ENCODE results near the gene NIFK.
"Not testable (repeated sequence)": the region's sequence is repeated elsewhere in the genome, so short reads cannot be mapped to it uniquely, and the experiment has no call there.

Gene NIFK

GRCh38 chr2:121731366-121731765, 5.3 kb downstream of the NIFK start:
- DNase-seq = no peak

DNA sequence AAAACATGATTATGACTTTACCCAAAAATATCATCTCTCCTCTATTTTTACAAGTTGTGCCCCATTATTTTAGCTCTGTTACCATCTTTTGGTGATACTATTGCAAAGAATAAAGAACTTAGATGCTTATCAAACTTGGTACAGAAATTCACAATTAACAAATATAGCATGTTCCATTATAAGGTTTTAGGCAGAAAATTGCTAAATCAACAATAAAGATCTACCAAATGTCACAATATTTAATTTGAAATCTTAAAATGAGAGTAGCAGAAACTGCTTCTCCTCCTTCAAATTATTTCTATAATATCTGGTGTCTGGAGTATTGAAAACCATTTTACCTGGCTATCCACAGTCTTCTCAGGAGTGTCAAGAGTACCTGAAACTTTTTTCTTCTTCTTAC, 8.7 kb downstream of the NIFK start:
- no peak for DNase-seq

- DNase-seq = no peak
Observed at GRCh38 chr2:121727332-121727731, 9.3 kb downstream of the NIFK start.

DNA sequence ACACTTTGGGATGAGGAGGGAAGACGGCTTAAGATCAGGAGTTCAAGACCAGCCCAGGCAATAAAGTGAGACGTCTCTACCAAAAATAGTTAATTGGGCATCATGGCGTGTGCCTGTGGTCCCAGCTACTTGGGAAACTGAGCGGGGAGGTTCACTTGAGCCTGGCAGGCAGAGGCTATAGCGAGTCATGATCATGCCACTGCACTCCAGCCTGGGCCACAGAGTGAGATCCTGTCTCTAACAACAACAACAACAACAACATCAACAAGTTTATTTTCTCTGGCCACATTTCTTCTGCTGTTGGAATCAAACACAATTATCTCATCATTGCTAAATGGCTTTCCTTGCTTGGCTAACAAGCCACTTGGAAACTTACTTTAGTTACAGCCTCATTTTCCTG, 13.4 kb downstream of the NIFK start:
- DNase-seq = no peak

DNA sequence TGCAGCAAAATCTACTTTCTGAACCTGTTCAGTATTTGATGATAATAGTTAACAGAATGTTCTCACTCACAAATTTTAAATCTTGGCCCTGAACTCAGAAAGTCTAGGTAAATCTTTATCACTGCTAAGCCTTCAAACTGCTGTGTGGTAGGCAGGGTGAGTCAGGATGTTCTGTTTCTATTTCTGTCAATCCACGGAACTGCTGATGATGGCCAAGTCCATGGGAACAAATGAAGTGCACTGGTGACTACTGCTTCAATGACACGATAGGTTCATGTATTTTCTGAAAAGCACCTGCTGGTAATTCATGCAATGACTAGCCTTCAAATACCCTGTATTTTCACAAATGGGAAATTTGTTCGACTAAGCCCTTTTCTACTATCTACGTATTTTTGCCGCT, 14.2 kb downstream of the NIFK start:
- DNase-seq = no peak

DNA sequence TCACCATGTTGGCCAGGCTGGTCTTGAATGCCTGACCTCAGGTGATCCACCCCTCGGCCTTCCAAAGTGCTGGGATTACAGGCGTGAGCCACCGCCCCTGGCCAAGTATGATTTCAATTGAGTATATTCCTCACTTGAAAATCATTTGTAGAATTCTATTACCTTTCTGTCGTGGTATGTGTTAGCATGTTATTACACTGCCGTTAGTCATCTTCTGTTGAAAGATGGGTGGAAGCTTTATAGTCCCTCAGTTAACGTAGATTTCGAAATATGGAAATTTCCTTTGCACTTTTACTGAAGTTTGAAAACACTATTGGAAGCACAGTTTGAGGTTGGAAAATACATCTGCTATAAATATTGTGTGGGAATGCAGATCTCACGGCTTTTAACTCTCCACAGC, 14.7 kb downstream of the NIFK start:
- no peak for DNase-seq

GRCh38 chr2:121717529-121717928, 19.1 kb downstream of the NIFK start:
- DNase-seq = no peak

- no peak for DNase-seq
Observed at GRCh38 chr2:121716126-121716525, 20.5 kb downstream of the NIFK start.

DNA sequence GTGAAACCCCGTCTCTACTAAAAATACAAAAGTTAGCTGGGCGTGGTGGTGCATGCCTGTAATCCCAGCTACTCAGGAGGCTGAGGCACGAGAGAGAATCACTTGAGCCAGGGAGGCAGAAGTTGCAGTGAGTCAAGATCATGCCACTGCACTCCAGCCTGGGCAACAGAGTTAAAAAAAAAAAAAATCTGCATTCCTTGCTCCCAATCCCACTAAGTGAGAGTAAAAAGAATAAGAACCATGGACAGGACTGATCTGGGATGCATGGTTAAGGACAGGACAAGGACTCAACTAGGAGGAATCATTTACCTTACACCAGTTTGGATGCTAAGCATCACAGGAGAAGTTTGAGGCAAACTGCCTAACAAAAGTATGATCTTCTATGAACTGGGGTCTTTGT, 25.2 kb downstream of the NIFK start:
- not testable (repeated sequence) for DNase-seq

DNA sequence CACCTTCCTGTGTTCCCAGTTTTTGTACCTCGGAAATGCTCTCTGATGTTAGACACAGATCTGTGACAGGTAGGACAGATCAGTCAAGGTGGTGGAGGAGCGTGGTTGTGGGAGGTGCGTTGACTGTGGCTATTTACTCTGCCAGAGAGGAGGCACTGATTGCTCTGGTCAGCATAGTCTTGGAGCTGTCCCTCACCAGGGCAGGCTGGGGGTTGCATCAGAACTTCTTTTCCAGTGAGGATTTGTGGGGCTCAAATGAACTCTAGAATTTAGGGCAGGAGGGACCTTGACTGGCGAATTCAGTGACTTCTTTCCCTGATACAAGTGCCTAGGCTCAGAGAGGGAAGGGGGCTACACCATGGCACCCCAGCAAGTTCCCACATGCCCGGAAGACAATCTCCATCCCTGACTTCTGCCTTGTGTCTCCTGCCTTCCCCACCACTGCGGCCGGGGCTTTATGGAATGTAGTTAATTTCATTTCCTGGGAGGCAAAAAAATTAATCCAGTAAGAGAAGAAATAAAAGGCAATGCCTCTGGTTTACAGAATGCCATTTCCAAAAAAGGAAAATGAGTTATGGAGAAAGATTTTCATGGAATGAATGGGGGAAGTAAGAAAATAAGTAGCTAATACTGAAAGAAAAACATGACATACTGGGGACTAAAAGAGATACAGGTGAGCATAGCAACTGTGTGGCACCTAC, 26.1 kb downstream of the NIFK start:
- no peak for DNase-seq

- DNase-seq = no peak
Observed at GRCh38 chr2:121709776-121710469, 26.8 kb downstream of the NIFK start.

- no peak for DNase-seq
Observed at GRCh38 chr2:121707920-121708361, 28.7 kb downstream of the NIFK start.

DNA sequence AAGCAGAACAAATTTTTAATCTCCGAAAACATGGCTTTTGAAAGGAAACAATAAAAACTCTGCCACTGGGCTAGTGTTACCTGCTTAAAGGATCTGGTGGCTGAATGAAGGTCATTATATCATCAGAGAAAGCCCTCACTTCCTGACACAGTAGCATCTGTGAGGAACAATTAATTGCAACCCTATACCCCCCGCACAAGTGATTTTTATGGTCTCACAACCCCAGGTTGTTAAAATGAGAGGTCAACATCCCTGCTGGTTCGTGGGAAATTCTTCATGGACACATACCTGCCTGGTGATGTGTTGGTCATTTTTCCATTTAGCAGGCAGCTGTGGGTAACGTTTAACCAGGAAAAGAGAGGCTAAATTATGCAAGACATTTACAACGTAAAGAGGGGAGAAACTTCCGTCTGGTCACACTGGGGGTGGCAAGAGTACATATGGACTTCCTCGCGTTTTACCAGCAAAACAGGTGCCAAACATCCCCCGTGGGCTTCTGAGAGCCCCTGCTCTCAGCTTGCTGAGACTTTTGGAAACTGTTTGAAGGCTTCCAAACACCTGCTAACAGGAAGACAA, 29.2 kb downstream of the NIFK start:
- DNase-seq = no peak

DNA sequence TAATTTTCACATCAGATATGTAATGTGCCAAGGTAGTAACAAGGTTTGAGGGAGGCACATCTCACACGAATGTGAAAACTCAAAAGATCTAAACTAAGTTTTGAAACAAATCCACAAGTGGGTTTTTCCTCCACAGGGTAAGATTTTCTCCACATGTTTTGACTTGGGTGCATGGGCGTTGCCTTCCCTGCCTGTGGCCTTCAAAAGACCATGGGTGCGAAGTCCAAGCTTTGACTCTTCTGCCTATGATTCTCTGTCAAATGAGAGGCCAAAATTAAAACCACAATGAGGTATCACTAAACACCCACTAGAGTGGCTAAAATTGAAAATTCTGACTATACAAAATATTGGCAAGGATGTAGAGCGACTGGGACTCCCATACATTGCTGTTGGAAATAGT, 30.7 kb downstream of the NIFK start:
- DNase-seq = no peak

DNA sequence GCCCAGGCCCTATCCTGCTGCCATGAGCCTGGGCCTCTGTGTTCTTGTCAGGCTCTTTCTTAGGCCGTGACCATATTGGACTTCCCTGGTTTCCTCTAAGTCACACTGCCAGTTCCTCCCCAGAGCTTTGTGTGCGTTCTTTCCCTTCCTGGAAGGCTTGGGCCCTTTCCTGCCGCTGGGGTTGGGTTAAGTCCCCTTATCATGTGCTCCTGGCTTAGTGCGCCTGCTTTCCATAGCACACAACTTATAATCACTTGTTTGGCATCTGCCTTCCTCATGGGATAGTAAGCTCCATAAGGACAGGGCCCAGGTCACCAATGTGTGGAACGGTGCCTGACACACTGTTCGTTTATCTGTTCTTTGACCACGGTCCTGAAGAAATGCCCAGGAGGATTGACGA, 31.3 kb downstream of the NIFK start:
- no peak for DNase-seq

DNA sequence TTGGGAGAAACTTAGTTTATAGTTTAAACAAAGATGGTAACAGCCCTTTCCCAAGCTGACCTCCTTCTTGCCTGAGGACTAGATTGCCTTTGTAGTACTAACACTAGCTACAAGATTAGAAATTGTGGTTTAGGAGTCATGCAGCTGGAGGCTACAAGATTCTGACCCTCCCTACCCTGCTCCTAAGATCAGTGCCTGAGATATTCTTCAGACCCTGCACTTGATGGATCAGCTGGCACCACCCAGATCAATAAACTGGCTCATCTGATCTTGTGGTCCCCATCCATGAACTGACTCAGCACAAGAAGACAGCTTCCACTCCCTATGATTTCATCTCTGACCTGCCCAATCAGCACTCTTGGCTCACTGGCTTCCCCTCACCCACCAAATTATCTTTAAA, 34.9 kb downstream of the NIFK start:
- DNase-seq = not testable (repeated sequence)

DNA sequence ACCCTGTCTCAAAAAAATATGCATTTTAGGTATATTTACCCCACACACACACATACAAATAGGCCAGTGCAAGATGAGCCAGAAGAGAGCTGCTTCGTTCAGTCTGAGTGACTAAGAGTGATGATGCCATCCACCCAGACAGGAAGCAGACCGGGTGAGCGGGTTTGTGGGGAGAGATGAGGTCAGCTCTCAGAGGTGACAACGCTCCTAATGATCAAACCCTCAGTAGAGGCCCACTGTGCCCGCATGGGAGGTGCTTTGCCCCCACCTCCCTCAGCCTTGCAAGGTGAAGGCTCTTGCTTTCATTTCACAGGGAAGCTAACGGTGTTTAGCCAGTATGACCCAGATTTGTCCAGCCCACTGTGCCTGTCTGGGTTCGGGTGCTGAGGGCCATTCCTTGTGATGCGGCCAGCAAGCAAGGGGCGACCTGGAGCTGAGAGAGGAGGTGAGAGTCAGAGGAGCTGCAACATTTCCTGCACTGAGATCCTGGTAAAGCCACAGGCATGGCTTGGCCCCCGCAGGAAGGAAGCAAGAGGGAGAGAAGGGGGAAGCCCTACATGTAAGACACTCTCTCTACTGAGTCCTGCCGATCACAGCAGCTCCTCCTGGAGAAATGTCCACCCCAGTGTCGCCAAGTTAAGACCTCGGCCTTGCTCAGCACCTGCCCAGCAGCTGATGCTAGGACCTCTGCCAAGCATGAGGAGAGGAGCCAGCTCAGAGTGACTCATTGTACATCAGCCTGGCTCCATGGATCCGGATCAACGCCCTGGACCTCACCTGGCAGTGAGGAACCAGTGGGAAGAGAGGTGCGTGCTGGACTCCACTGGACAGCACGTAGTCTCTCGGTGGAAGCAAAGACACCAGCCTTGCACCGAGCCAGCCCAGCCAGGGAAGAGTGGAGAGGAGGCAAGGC, 37.0 kb downstream of the NIFK start:
- peak; percentile 48 for DNase-seq

GRCh38 chr2:121698318-121698930, 38.3 kb downstream of the NIFK start:
- no peak for DNase-seq

- DNase-seq = no peak
Observed at GRCh38 chr2:121697108-121697631, 39.5 kb downstream of the NIFK start.

DNA sequence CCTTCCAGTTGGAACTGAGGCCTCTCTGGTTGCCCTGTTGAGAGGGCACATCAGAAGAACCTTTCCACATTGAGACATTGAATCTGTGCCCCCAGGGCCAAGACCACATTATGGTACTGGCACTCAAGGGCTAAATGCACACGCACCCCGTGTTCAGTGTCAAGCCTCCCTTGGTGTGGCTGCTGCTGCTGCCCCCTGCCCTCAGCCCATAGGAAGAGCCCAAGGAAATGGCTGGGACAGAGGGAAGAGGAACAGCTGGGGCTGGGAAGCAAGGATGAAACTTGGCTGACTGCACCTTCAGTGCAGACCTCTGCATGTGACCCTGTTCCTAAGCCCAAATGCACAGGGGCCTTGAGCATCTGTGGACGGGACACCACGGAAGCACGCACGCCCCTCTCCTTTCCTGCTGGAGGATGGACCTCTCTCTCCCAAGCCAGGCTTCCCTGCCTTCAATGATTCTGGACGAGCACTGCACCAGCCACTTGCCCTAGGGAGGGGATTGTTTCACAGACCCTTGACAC, 40.2 kb downstream of the NIFK start:
- no peak for DNase-seq

DNA sequence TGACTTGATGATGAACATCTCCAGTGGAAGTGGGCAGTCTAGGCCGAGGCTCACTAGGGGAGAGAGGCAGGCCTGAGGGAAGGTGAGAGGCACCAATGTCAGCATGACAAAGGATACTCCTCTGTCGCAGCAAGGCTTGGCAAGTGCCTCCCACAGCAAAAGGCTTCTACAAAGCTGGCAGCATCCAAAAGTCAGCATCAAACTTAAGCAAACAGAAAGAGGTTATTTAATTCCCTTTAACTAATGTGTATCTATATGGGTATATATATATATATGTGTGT, 41.6 kb downstream of the NIFK start:
- DNase-seq = no peak

DNA sequence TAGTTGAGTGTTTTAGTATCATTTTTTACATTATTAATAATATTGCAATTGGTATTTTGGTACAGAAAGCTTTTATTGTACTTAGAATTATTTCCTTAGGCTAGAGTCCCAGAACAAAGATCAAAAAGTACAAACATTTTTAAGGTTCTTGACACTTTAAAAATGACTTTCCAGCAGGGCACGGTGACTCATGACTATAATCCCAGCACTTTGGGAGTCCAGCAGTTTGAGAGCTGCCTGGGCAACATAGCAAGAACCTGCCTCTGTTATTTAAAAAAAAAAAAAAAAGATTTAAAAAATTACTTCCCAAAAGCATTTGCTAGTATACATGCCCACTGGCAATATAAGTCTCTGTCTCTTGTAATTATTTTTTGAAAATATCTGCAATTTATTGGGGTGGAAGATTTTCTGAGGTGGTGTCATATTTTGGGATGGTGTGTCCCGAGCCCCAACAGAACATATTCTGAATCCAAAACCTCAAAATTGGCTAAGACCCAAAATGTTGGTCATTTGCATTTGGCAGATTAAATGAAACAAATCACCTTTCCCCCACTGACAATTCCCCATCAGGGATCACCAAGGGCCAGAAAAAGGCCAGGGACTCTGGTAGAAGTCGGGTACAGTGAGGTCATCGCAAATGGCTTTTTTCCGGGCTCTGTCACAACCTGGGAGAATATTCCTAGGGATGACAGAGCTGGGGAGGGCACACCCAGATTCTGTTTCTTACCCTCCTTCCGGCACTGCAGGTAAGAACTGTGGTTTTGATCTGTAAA, 42.1 kb downstream of the NIFK start:
- no peak for DNase-seq
